Naive B cell (primary cell): ENCODE data around the gene CAMK2B. TPM values are rescaled to one million over a fixed set of nuclear protein-coding genes. Genes with fewer than 3 reads are reported as not detected.

Experiments used
- ATAC-seq, 2 donors: fragments of 150-1000 bp; cut with Tn5 transposase; 2 replicates each; pipeline ENCODE4 v1.10.0; 2021; ENCODE audit warnings: low read depth in 2 of 2, mild to moderate bottlenecking in 2 of 2, moderate library complexity in 2 of 2
- DNase-seq: peaks from one replicate; pipeline ENCODE4 v3.0.0; 2022
- H3K27ac Mint-ChIP-seq, 6 donors: one replicate each; pipeline ENCODE4 v1.8.0; 2020 to 2022; ENCODE audit warnings: mild to moderate bottlenecking in 6 of 6, mixed read lengths in 6 of 6, moderate library complexity in 5 of 6, inconsistent platforms in 2 of 6
- H3K27me3 Mint-ChIP-seq, 3 donors: one replicate each; pipeline ENCODE4 v1.8.0; 2021 to 2022; ENCODE audit warnings: mixed read lengths in 3 of 3, mild to moderate bottlenecking in 1 of 3
- H3K36me3 Mint-ChIP-seq, 2 donors: one replicate each; pipeline ENCODE4 v1.8.0; 2020 to 2022; ENCODE audit warnings: mixed read lengths in 2 of 2, inconsistent platforms in 1 of 2, mild to moderate bottlenecking in 1 of 2
- H3K4me1 Mint-ChIP-seq, 3 donors: one replicate each; pipeline ENCODE4 v1.8.0; 2020 to 2022; ENCODE audit warnings: mixed read lengths in 3 of 3, inconsistent platforms in 1 of 3, mild to moderate bottlenecking in 1 of 3, moderate library complexity in 1 of 3
- H3K4me3 Mint-ChIP-seq, 8 donors: one replicate each; pipeline ENCODE4 v1.8.0; 2020 to 2022; ENCODE audit warnings: mild to moderate bottlenecking in 8 of 8, mixed read lengths in 8 of 8, moderate library complexity in 8 of 8, inconsistent platforms in 2 of 8
- H3K9me3 Mint-ChIP-seq, 7 donors: one replicate each; pipeline ENCODE4 v1.8.0; 2020 to 2022; ENCODE audit warnings: mixed read lengths in 7 of 7, mild to moderate bottlenecking in 5 of 7, inconsistent platforms in 2 of 7, moderate library complexity in 1 of 7
- polyA plus RNA-seq, 6 donors: library from polyadenylated mRNA; unstranded; fragments of 300-500 nt; fragmentation: Illumina TruSeq; gene quantifications; one replicate each; pipeline ENCODE4 v1.2.3, GENCODE V29; 2021; ENCODE audit warnings: low read depth in 6 of 6

CAMK2B gene
- polyA plus RNA-seq, 6 donors from 2014 or later, result not detected

DNA sequence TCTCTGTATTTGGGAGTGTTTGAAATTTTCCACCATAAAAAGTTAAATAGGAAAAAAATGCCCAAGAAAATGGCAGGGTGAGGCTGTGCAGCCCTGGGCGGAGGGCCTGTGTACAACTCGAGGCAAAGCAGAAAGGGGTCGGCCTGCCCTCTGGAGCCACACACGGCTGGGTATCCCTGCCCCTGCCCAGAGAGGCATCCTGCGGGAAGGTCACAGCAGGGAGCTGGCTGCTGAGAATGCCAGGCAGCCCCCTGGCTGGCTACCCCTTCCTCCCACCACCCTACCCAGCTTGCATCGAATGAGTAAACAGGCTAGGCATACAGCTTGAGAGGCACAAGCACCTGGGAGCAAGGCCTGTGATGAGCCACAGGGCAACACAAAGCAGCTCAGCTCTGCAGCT is 46.1 kb downstream of the CAMK2B start:
- ATAC-seq (no peak), DNase-seq (no peak)
- Mint-ChIP-seq H3K9me3 (no peaks in the 10 kb centered on the region), H3K27me3 (peaks cover 0 to 18% (median 5%) of the 10 kb centered on the region in 3 donors), H3K4me3 (no peak overlapping the region), H3K36me3 (no peaks in the 10 kb centered on the region), H3K4me1 (no peaks in the 10 kb centered on the region), H3K27ac (peak overlapping the region in 1 of 6 donors; percentile 39)

DNA sequence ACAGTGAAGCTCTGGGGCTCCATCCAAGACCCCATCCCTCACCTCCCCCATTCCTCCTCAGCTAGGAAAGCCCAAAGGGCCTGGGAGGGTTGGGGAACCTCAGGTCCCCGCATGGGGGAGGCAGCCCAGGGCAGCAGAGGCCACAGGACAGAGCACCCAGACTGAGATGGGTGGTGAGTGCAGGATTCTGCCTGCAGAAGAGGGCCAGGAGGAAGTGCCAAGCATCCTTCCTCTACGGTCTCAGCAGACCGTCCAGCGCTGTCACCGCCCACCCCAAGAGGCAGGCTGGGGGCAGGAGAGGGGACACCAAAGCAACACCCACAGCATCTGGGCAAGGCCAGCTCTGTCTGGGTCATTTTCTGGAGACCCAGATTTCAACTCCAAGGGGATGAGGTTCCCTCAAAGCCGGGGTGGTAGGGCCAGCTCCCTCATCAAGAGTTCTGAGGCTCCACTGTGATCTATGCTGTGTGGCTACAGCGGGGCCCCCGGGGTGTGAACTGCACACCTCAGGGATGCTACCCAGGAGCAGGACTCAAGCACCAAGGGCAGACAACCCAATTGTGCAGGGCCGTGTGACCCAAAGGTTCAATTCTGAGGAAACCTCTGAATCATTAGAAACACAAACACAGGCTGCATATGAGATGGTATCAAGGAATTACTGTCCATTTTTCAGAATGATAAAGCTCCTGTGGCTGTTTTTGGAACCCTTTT is 46.8 kb downstream of the CAMK2B start:
- no peaks in the 10 kb centered on the region for H3K4me1 Mint-ChIP-seq
- H3K4me3 Mint-ChIP-seq, result no peak overlapping the region
- DNase-seq, result no peak
- no peaks in the 10 kb centered on the region for H3K9me3 Mint-ChIP-seq
- H3K27ac Mint-ChIP-seq, result no peak overlapping the region
- H3K27me3 Mint-ChIP-seq, result peaks cover 0 to 24% (median 11%) of the 10 kb centered on the region in 3 donors
- ATAC-seq, result no peak
- no peaks in the 10 kb centered on the region for H3K36me3 Mint-ChIP-seq

DNA sequence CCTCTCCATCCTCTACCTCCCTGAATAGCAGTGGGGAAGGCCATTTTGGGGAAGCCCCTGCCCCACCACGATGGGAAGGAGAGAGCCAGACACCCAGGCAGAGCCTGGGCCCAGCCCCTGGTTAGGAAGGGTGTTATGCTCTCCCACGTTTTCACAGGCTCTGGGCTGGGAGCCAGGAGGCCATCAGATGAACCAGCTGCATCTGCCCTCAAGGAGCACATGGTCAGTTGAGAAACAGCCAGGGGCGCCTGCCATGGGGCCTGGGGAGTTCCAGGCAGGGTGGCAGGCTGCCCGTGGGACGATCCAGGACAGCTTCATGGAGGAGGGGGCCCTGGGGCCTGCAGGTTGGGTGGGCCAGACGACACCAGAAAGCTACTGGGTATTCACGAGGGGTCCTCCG is 47.5 kb downstream of the CAMK2B start:
- H3K27ac Mint-ChIP-seq, result no peak overlapping the region

DNA sequence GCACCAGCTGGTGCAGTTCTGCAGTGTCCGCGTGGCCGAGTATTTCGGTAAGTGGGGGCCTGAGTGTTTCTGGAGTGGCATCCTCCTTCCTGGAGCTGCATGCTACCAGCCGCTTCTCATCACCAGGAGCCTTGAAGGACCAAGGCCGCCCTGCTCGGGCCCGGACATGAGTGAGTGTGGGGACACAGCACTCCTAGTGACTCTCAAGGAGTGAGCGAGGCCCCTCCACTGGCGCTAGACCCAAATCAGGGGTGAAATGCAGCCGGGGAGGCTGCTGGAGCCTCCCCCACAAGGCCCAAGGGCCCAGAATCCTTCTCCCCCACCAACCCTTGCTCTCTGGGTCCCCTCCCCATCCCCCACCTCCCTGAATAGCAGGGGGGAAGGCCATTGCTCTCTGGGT is 48.0 kb downstream of the CAMK2B start:
- Mint-ChIP-seq H3K36me3 (no peaks in the 10 kb centered on the region), H3K27me3 (peaks cover 0 to 24% (median 11%) of the 10 kb centered on the region in 3 donors), H3K9me3 (no peaks in the 10 kb centered on the region), H3K27ac (no peak overlapping the region), H3K4me3 (no peak overlapping the region), H3K4me1 (no peaks in the 10 kb centered on the region)
- DNase-seq, result no peak
- no peak for ATAC-seq

More for the DNA sequence above, 47.5 kb downstream of the CAMK2B start:
- DNase-seq (no peak), ATAC-seq (no peak)
- Mint-ChIP-seq H3K4me3 (no peak overlapping the region), H3K27me3 (peaks cover 0 to 24% (median 11%) of the 10 kb centered on the region in 3 donors), H3K36me3 (no peaks in the 10 kb centered on the region), H3K4me1 (no peaks in the 10 kb centered on the region), H3K9me3 (no peaks in the 10 kb centered on the region)

DNA sequence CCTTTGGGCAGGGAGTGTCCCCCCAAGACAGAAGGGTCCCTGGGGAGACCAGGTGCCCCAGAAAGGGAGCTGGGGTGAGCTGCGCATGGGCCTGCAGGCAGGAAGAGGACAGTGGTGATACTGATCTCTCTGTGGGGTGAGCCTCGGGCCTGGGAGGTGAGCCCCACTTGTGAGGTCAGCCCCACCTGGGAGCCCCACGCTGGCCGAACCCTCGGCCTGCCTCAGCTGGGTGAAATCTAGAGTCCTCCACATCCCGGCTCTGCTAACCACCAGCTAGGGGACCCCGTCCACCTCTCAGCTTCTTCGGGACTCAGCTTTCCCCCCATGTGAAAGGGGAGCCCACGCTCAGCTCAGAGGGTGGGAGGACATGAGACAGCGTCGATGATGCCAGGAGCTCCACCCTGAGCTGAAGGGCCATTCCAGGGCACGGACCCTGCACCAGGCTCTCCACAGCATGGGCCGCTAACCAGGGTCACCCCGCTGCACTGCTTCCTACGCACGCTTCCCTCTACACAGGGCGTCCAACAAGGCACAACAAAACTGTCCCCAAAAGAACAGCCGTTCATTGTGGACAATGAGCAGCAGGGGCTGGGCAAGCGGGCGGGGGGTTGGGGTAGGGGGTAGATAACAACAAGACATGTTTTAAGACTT is 48.7 kb downstream of the CAMK2B start:
- no peak overlapping the region for H3K27ac Mint-ChIP-seq
- peaks cover 0 to 22% (median 11%) of the 10 kb centered on the region in 3 donors for H3K27me3 Mint-ChIP-seq
- ATAC-seq (no peak), DNase-seq (no peak)
- no peaks in the 10 kb centered on the region for H3K36me3 Mint-ChIP-seq
- no peaks in the 10 kb centered on the region for H3K9me3 Mint-ChIP-seq
- H3K4me1 Mint-ChIP-seq, result no peaks in the 10 kb centered on the region
- no peak overlapping the region for H3K4me3 Mint-ChIP-seq

DNA sequence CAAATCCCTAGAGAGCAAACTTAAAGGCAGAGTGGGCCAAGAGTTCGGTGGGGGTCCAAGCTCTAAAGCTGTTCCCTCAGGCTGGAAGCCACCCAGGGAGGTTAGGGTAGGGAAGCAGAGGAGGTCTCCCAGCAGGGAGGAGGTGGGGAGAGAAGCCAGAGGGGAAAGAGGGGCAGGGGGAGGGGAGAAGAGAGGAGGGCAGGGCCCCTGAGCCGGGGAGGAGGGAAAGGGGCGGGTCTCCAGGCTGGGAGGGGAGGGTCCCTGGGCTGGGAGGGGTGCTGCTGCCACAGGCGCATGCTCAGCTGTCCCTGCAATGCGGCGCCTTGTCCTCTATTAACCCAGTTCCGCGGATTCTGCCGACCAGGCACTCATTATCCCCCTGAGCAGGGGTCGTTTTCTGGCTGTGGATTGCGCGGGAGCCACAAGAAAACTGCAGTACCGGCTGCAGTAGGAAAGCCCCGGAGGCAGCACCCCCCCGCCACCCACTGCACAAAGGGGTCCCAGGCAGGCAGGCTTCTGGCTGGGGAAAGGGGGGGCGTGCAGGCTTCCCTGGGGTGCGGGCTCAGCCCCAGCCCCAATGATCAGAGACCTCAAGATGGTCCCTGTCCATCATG is 49.3 kb downstream of the CAMK2B start:
- Mint-ChIP-seq H3K27ac (no peak overlapping the region), H3K4me1 (no peaks in the 10 kb centered on the region), H3K9me3 (no peaks in the 10 kb centered on the region), H3K4me3 (no peak overlapping the region), H3K27me3 (peaks cover 0 to 20% (median 11%) of the 10 kb centered on the region in 3 donors), H3K36me3 (no peaks in the 10 kb centered on the region)
- ATAC-seq, result no peak
- no peak for DNase-seq

DNA sequence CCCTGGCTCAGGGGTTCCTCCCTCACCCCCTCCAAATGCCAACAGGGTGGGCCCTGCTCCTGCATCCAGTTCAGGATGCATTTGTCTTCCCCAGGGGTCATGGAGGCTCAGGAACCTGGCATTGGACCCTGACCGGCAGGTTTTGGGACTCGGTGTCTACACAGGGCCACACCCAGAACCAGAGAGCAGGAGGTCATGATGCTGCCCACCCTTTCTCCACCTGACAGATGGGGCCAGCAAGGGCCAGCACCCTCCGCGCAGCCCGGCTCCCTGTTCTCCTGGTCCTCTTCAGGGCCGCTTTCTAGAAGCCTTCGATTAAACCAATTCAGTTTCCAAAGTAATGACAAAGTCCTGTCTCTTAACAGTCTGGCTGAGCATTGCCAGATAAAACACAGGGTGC is 50.2 kb downstream of the CAMK2B start:
- H3K36me3 Mint-ChIP-seq, result no peaks in the 10 kb centered on the region
- peaks cover 0 to 20% (median 11%) of the 10 kb centered on the region in 3 donors for H3K27me3 Mint-ChIP-seq
- no peak overlapping the region for H3K27ac Mint-ChIP-seq
- no peak for ATAC-seq
- no peaks in the 10 kb centered on the region for H3K9me3 Mint-ChIP-seq
- no peak overlapping the region for H3K4me3 Mint-ChIP-seq
- no peak for DNase-seq
- H3K4me1 Mint-ChIP-seq, result no peaks in the 10 kb centered on the region

DNA sequence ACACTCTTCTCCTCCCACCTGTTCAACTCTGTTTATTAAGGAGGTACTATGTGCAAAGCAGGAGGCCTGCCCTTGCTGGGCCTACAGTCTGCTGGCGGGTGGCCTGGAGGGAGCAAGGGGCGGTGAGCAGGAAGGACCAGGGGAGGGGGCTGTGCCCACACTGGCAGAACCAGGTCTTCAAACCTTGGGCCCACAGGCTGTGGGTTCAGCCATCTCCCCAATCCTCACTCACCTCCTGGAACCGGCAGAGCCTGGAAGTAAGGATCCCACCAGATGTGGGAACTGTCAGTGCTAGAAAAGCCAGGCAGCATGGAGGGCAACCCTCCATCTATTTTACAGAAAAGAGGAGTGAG is 50.8 kb downstream of the CAMK2B start:
- Mint-ChIP-seq H3K27ac (peak overlapping the region in 2 of 6 donors; percentile 0 to 79), H3K27me3 (peaks cover 0 to 20% (median 11%) of the 10 kb centered on the region in 3 donors), H3K4me3 (no peak overlapping the region), H3K36me3 (no peaks in the 10 kb centered on the region), H3K9me3 (no peaks in the 10 kb centered on the region), H3K4me1 (no peaks in the 10 kb centered on the region)
- no peak for ATAC-seq
- no peak for DNase-seq

DNA sequence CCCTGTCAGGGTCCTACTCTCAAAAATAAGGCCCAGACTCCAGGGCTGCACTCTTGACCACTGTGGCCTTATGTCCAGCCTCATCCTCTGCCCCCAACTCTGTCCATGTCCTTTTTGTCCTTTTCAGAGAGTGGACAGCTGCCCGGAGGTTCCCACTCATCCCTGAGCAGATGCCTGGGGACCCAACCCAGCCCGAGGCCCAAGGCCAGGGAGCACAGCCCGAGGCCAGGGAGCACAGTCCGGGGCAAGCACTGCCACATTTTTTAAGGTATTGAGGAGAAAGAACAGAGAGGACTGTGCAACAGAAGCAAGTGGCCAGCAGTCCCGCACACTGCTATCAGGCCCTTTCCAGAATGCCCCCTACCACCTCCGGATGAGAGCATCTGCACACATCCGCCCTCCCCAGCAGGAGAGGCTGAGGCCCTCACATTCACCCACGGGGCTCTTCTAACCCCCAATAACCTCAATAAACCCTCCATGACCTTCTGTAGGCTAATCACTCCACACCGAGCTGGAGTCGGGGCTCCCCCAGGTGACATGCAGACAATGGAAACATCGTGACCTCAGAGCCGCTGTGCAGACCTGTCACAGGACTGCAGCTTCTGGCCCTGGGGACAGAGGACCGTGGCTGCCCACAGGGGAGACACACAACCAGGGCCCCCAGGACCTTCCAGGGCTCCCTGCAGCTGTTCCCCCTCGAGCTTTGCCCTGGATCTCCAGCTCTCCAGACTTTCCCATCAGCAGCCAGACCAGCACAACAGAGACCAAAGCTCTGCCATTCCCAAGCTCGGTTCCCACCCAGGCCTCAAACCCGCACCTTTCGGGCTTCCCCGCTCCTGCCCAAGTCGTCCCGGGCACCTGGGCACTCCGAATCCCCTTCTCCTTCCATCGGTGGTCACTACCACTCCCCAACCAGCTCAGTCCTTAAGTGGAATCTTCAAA is 51.4 kb downstream of the CAMK2B start:
- peak in 1 of 2 donors; percentile 32 for ATAC-seq
- H3K4me3 Mint-ChIP-seq, result no peak overlapping the region
- H3K9me3 Mint-ChIP-seq, result no peaks in the 10 kb centered on the region
- H3K27me3 Mint-ChIP-seq, result peaks cover 0 to 20% (median 13%) of the 10 kb centered on the region in 3 donors
- no peaks in the 10 kb centered on the region for H3K4me1 Mint-ChIP-seq
- peak overlapping the region in 2 of 6 donors; percentile 0 to 79 for H3K27ac Mint-ChIP-seq
- no peak for DNase-seq
- no peaks in the 10 kb centered on the region for H3K36me3 Mint-ChIP-seq

DNA sequence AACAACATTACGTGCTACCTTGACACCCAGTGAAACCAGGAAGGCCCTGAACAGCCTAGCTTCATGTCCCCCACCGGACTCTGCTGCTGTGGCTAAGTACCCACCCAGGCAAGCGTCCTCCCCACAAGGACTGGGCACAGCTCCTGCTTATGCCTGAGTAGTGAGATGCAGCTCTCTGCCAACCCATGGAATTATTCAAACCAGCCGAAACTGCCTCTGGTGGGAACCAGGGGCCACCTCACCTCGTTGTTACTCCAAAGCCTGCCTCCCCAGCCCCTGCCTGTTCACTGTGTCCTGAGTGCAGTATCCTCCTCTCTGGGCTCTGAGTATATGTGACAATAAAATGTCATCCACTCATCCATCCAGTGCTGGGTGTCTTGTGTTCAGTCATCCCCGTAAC is 52.4 kb downstream of the CAMK2B start:
- DNase-seq (no peak), ATAC-seq (no peak)
- Mint-ChIP-seq H3K4me1 (no peaks in the 10 kb centered on the region), H3K27me3 (peaks cover 0 to 20% (median 18%) of the 10 kb centered on the region in 3 donors), H3K36me3 (no peaks in the 10 kb centered on the region), H3K9me3 (no peaks in the 10 kb centered on the region), H3K4me3 (no peak overlapping the region), H3K27ac (no peak overlapping the region)

DNA sequence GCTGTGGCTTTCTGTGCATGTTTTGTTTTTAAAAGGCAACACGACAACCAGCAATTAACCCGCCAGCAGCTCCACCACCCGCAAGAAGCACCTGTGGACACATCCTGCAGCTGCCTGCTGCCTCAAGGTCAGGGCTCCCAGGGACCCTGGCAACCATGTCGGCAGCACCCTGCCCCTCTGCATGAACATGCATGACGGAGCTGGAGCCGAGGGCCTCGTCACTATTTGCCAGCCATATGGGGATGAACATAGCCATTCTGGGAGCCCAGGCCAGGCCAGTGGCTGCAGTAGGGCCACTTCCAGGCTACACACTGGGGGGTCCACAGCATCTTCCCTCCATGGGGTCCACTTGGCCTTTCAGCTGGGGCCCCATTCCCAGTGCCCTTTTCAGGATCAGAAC is 52.9 kb downstream of the CAMK2B start:
- Mint-ChIP-seq H3K27me3 (peaks cover 0 to 20% (median 18%) of the 10 kb centered on the region in 3 donors), H3K4me3 (no peak overlapping the region), H3K36me3 (no peaks in the 10 kb centered on the region), H3K27ac (no peak overlapping the region), H3K9me3 (no peaks in the 10 kb centered on the region), H3K4me1 (no peaks in the 10 kb centered on the region)
- DNase-seq (no peak), ATAC-seq (no peak)

DNA sequence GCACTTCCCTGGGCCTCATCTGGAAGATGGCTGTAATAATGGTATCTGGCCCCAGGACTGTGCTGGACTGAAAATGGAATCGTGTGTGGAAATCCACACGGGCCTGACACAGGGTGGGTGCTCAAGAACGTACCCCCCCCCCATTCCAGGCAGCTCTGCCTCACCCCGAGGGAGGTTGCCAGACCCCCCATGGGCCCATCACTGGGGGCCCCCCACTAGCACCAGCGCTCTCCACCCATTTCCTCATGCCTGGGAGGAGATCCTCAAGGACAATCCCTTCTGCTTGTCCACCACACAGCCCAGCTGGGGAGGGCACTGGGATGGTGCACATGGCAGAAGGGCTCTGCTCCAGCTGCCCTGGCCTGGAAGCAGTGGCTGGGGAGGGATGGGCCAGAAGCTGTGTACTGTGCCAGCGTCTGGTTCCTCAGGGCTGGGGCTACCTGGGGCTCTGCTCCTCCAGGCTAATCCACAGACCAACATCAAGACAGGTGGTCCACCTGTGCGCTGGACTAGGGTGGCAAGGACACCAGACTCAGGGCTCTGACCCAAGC is 55.4 kb downstream of the CAMK2B start:
- H3K27ac Mint-ChIP-seq, result no peak overlapping the region
- peaks cover 0 to 18% (median 11%) of the 10 kb centered on the region in 3 donors for H3K27me3 Mint-ChIP-seq
- H3K4me3 Mint-ChIP-seq, result peak overlapping the region in 1 of 8 donors; percentile 9
- H3K9me3 Mint-ChIP-seq, result no peaks in the 10 kb centered on the region
- peaks cover 0 to 4% (median 2%) of the 10 kb centered on the region in 3 donors for H3K4me1 Mint-ChIP-seq
- ATAC-seq (no peak), DNase-seq (no peak)
- H3K36me3 Mint-ChIP-seq, result no peaks in the 10 kb centered on the region

DNA sequence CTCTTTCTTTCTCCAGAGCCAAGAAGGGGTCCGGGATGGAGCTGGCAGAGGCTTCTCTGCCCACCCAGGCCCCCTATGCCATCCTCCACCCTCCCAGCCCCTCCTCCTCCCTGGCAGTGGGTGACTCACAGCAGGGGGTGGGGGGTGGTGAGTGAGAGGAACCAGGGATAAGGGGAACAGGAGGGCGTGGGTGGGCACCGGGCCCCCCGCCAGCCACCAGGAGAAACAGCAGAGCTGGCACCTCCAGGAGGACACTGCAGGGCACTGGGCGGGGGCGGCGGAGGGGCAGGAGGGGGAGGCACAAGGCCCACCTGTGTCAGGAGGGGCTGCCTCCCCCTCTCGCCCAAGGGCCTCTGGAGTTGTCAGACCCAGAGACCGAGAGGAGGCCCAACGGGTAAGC is 56.0 kb downstream of the CAMK2B start:
- no peaks in the 10 kb centered on the region for H3K9me3 Mint-ChIP-seq
- peaks cover 0 to 4% (median 2%) of the 10 kb centered on the region in 3 donors for H3K4me1 Mint-ChIP-seq
- no peak overlapping the region for H3K4me3 Mint-ChIP-seq
- no peak for DNase-seq
- H3K27me3 Mint-ChIP-seq, result peaks cover 0 to 14% (median 7%) of the 10 kb centered on the region in 3 donors
- no peaks in the 10 kb centered on the region for H3K36me3 Mint-ChIP-seq
- no peak overlapping the region for H3K27ac Mint-ChIP-seq
- no peak for ATAC-seq
